ENCODE measurements around the gene TNS1. TPM values are rescaled to one million over a fixed set of nuclear protein-coding genes. Genes with fewer than 3 reads are reported as not detected.

The TNS1 gene
- total RNA-seq, 1 donor from 2014 or later = 219 TPM

GRCh38 chr2:217900010-217900779, 102.6 kb downstream of the TNS1 start:
- no peaks in the 10 kb centered on the region for H3K27me3 ChIP-seq (ENCODE audit: insufficient read depth, low read length)
- H3K27ac Mint-ChIP-seq (ENCODE audit: unreplicated experiment) = peak overlapping the region; percentile 18
- FAIRE-seq (no peak), DNase-seq (ENCODE audit: low read depth) (no peak)
- no peak overlapping the region for H3K4me3 ChIP-seq (ENCODE audit: insufficient read depth, low read depth, low read length)
- TF ChIP-seq, protein P1, sequence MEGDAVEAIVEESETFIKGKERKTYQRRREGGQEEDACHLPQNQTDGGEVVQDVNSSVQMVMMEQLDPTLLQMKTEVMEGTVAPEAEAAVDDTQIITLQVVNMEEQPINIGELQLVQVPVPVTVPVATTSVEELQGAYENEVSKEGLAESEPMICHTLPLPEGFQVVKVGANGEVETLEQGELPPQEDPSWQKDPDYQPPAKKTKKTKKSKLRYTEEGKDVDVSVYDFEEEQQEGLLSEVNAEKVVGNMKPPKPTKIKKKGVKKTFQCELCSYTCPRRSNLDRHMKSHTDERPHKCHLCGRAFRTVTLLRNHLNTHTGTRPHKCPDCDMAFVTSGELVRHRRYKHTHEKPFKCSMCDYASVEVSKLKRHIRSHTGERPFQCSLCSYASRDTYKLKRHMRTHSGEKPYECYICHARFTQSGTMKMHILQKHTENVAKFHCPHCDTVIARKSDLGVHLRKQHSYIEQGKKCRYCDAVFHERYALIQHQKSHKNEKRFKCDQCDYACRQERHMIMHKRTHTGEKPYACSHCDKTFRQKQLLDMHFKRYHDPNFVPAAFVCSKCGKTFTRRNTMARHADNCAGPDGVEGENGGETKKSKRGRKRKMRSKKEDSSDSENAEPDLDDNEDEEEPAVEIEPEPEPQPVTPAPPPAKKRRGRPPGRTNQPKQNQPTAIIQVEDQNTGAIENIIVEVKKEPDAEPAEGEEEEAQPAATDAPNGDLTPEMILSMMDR (IDR thresholded peaks at IDR 0.05; ENCODE audit: insufficient read depth, low read depth, low read length) = no peak
- TF ChIP-seq EZH2 (IDR thresholded peaks at IDR 0.05; ENCODE audit: insufficient read depth, low read length) = no peak
- no peak overlapping the region for H3K9ac ChIP-seq (ENCODE audit: low read length)
- no peaks in the 10 kb centered on the region for H3K9me3 ChIP-seq (ENCODE audit: insufficient read depth, low read depth, low read length)
- H4K20me1 ChIP-seq (ENCODE audit: insufficient read depth, low read length) = peaks cover 88% of the 10 kb centered on the region
- peaks cover 75% of the 10 kb centered on the region for H3K79me2 ChIP-seq (ENCODE audit: insufficient read depth, low read length)
- H3K4me3 Mint-ChIP-seq (ENCODE audit: unreplicated experiment) = peak overlapping the region; percentile 54
- peaks cover 31% of the 10 kb centered on the region for H3K36me3 ChIP-seq (ENCODE audit: insufficient read depth, low read length)
- no peaks in the 10 kb centered on the region for H3K9me3 Mint-ChIP-seq (ENCODE audit: unreplicated experiment)
- peaks cover 63% of the 10 kb centered on the region for H3K36me3 Mint-ChIP-seq (ENCODE audit: low read depth, unreplicated experiment)
- no peaks in the 10 kb centered on the region for H3K27me3 Mint-ChIP-seq (ENCODE audit: low read depth, unreplicated experiment)
- no peak overlapping the region for H2AFZ ChIP-seq (ENCODE audit: low read depth, low read length)
- H3K4me1 ChIP-seq (ENCODE audit: insufficient read depth, low read length) = peaks cover 56% of the 10 kb centered on the region
- no peak overlapping the region for H3K27ac ChIP-seq (ENCODE audit: low read depth, low read length)
- H3K4me2 ChIP-seq (ENCODE audit: low read length) = peak overlapping the region; percentile 80
- peaks cover 47% of the 10 kb centered on the region for H3K4me1 Mint-ChIP-seq (ENCODE audit: low read depth, unreplicated experiment)

- peak overlapping the region; percentile 22 for H3K27ac ChIP-seq (ENCODE audit: low read depth, low read length)
- H3K9ac ChIP-seq (ENCODE audit: low read length) = peak overlapping the region; percentile 27
- Mint-ChIP-seq H3K27me3 (ENCODE audit: low read depth, unreplicated experiment) (no peaks in the 10 kb centered on the region), H3K9me3 (ENCODE audit: unreplicated experiment) (no peaks in the 10 kb centered on the region), H3K27ac (ENCODE audit: unreplicated experiment) (peak overlapping the region; percentile 80), H3K36me3 (ENCODE audit: low read depth, unreplicated experiment) (peaks cover 62% of the 10 kb centered on the region), H3K4me1 (ENCODE audit: low read depth, unreplicated experiment) (peaks cover 41% of the 10 kb centered on the region), H3K4me3 (ENCODE audit: unreplicated experiment) (no peak overlapping the region)
- peaks cover 39% of the 10 kb centered on the region for H3K36me3 ChIP-seq (ENCODE audit: insufficient read depth, low read length)
- H3K4me3 ChIP-seq (ENCODE audit: insufficient read depth, low read depth, low read length) = no peak overlapping the region
- H4K20me1 ChIP-seq (ENCODE audit: insufficient read depth, low read length) = peaks cover 89% of the 10 kb centered on the region
- H3K9me3 ChIP-seq (ENCODE audit: insufficient read depth, low read depth, low read length) = no peaks in the 10 kb centered on the region
- FAIRE-seq (peak; percentile 95), DNase-seq (ENCODE audit: low read depth) (peak; percentile 80)
- no peak overlapping the region for H2AFZ ChIP-seq (ENCODE audit: low read depth, low read length)
- peak overlapping the region; percentile 52 for H3K4me2 ChIP-seq (ENCODE audit: low read length)
- peaks cover 76% of the 10 kb centered on the region for H3K79me2 ChIP-seq (ENCODE audit: insufficient read depth, low read length)
- H3K4me1 ChIP-seq (ENCODE audit: insufficient read depth, low read length) = peaks cover 50% of the 10 kb centered on the region
- no peak for TF ChIP-seq EZH2 (IDR thresholded peaks at IDR 0.05; ENCODE audit: insufficient read depth, low read length)
- TF ChIP-seq, protein P1 (IDR thresholded peaks at IDR 0.05; ENCODE audit: insufficient read depth, low read depth, low read length) = peak; percentile 71
- H3K27me3 ChIP-seq (ENCODE audit: insufficient read depth, low read length) = no peaks in the 10 kb centered on the region
Measured at GRCh38 chr2:217899231-217900009, 103.4 kb downstream of the TNS1 start.
